ENCODE data around the gene OR14A16. TPM values are rescaled to one million over a fixed set of nuclear protein-coding genes. Genes with fewer than 3 reads are reported as not detected.

OR14A16 gene
- total and polyA plus RNA-seq, 4 donors = not detected

DNA sequence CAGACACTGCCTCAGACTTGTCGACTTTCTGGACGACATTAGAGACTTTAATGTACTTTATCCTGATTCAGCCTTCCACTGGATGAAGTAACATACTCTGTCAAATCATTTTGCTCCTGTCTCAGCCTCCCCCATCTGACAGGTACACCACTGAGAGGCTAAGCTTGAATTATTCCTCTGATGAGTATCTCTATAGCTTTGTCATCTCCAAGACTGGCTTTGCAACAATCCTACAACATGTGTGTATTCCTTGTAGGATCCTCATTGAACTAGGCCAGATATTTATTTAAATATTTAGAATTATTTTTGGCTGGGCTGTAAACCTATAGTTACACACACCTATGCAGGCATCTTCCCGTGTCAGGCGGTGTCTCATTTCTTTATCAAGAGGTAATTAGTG, 32.0 kb upstream of the OR14A16 start (continued):
- TF ChIP-seq, protein P1, sequence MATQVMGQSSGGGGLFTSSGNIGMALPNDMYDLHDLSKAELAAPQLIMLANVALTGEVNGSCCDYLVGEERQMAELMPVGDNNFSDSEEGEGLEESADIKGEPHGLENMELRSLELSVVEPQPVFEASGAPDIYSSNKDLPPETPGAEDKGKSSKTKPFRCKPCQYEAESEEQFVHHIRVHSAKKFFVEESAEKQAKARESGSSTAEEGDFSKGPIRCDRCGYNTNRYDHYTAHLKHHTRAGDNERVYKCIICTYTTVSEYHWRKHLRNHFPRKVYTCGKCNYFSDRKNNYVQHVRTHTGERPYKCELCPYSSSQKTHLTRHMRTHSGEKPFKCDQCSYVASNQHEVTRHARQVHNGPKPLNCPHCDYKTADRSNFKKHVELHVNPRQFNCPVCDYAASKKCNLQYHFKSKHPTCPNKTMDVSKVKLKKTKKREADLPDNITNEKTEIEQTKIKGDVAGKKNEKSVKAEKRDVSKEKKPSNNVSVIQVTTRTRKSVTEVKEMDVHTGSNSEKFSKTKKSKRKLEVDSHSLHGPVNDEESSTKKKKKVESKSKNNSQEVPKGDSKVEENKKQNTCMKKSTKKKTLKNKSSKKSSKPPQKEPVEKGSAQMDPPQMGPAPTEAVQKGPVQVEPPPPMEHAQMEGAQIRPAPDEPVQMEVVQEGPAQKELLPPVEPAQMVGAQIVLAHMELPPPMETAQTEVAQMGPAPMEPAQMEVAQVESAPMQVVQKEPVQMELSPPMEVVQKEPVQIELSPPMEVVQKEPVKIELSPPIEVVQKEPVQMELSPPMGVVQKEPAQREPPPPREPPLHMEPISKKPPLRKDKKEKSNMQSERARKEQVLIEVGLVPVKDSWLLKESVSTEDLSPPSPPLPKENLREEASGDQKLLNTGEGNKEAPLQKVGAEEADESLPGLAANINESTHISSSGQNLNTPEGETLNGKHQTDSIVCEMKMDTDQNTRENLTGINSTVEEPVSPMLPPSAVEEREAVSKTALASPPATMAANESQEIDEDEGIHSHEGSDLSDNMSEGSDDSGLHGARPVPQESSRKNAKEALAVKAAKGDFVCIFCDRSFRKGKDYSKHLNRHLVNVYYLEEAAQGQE (IDR thresholded peaks at IDR 0.05) = no peak

DNA sequence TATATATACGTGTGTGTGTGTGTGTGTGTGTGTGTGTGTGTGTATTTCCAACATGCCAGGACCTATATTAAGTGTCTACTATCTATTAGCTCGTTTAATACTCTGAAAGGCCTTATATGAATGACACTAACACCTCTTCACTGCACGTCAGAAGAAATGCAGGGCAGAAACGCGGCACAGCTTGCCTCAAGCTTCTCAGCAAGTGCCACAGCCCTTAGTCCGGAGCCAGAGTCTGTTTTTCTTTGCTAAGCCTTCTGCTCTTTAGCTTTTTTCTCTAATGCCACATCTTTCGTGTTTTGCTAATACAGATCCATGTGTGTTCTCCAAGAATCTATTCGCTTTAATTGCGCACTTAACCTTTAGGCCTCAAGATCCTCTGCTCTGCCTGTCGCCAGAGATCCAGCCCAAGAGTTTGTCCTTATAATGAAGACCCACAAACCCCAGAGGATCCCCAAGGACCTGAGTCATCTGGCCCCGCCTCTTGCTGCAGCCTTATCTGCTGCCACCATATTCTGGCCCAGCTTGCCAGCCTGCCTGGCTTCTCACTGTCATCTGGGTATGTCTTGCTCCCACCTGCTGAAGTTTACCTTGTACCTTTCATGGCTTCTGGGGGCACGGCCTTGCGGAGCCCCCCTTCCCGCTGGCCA, 31.1 kb upstream of the OR14A16 start:
- DNase-seq (ENCODE audit: low spot score) = peak; percentile 89
- H3K27me3 ChIP-seq (ENCODE audit: control insufficient read depth in 4 of 4, insufficient read depth in 4 of 4, low read length in 3 of 4) = peaks cover 0 to 7% (median 3%) of the 10 kb centered on the region in 4 donors
- H3K27ac ChIP-seq (ENCODE audit: low read depth in 1 of 2, low read length in 2 of 2) = no peak overlapping the region
- WGBS = 74% methylated on average over 14 of the region's 14 CpGs
- no peak overlapping the region for H3K9ac ChIP-seq (ENCODE audit: low read depth in 1 of 2, low read length in 2 of 2)
- no peaks in the 10 kb centered on the region for H3K36me3 ChIP-seq (ENCODE audit: control insufficient read depth in 4 of 4, insufficient read depth in 3 of 4, low read depth in 1 of 4, low read length in 3 of 4)
- no peaks in the 10 kb centered on the region for H3K9me3 ChIP-seq (ENCODE audit: control insufficient read depth in 4 of 4, low read length in 3 of 4)
- no peak overlapping the region for H3K4me3 ChIP-seq (ENCODE audit: low read depth in 1 of 3, low read length in 3 of 3)
- no peak for TF ChIP-seq NR2F2 (IDR thresholded peaks at IDR 0.05)
- no peak for TF ChIP-seq GABPA (IDR thresholded peaks at IDR 0.05 in 1 of 2, conservative IDR thresholded peaks at IDR 0.05 in 1 of 2)
- peaks cover 0 to 8% (median 3%) of the 10 kb centered on the region in 4 donors for H3K4me1 ChIP-seq (ENCODE audit: control insufficient read depth in 4 of 4, insufficient read depth in 4 of 4, low read length in 3 of 4)

DNA sequence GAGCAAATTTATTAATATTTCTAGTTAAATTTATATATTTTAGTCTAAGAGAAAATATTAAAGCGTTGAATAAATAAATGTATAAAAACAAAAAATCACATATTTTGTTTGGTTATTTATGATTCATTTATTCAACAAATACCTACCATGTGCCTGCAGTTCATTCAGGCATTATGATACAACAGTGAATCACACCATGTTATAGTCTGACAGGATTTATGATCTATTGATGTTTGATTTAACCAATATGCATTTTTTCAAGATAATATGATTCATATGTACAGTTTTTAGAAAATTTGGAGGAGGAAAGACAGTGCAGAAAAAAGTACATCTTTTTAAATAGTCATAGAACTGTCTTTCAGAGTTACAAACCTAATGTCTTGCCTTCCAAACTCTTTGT, 25.7 kb upstream of the OR14A16 start:
- no peaks in the 10 kb centered on the region for H3K9me3 ChIP-seq (ENCODE audit: control insufficient read depth in 4 of 4, low read length in 3 of 4)
- H3K27me3 ChIP-seq (ENCODE audit: control insufficient read depth in 4 of 4, insufficient read depth in 4 of 4, low read length in 3 of 4) = no peaks in the 10 kb centered on the region
- no peak overlapping the region for H3K4me3 ChIP-seq (ENCODE audit: low read depth in 1 of 3, low read length in 3 of 3)
- TF ChIP-seq NR2F2 (IDR thresholded peaks at IDR 0.05) = no peak
- TF ChIP-seq GABPA (IDR thresholded peaks at IDR 0.05 in 1 of 2, conservative IDR thresholded peaks at IDR 0.05 in 1 of 2) = no peak
- TF ChIP-seq FOXA2 (IDR thresholded peaks at IDR 0.05) = no peak
- no peak for TF ChIP-seq EGR1 (IDR thresholded peaks at IDR 0.05; ENCODE audit: low read depth in 2 of 2)
- TF ChIP-seq TAF1 (conservative IDR thresholded peaks at IDR 0.05) = no peak
- TF ChIP-seq, protein P2, sequence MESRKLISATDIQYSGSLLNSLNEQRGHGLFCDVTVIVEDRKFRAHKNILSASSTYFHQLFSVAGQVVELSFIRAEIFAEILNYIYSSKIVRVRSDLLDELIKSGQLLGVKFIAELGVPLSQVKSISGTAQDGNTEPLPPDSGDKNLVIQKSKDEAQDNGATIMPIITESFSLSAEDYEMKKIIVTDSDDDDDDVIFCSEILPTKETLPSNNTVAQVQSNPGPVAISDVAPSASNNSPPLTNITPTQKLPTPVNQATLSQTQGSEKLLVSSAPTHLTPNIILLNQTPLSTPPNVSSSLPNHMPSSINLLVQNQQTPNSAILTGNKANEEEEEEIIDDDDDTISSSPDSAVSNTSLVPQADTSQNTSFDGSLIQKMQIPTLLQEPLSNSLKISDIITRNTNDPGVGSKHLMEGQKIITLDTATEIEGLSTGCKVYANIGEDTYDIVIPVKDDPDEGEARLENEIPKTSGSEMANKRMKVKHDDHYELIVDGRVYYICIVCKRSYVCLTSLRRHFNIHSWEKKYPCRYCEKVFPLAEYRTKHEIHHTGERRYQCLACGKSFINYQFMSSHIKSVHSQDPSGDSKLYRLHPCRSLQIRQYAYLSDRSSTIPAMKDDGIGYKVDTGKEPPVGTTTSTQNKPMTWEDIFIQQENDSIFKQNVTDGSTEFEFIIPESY (IDR thresholded peaks at IDR 0.05) = no peak
- TF ChIP-seq, protein P3, sequence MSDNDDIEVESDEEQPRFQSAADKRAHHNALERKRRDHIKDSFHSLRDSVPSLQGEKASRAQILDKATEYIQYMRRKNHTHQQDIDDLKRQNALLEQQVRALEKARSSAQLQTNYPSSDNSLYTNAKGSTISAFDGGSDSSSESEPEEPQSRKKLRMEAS (IDR thresholded peaks at IDR 0.05) = no peak
- TF ChIP-seq, protein P1 (IDR thresholded peaks at IDR 0.05) = no peak
- no peak for TF ChIP-seq HNF4G (IDR thresholded peaks at IDR 0.05)
- TF ChIP-seq YY1 (IDR thresholded peaks at IDR 0.05) = no peak
- DNase-seq (ENCODE audit: low spot score) = no peak
- H3K27ac ChIP-seq (ENCODE audit: low read depth in 1 of 2, low read length in 2 of 2) = no peak overlapping the region
- H3K9ac ChIP-seq (ENCODE audit: low read depth in 1 of 2, low read length in 2 of 2) = no peak overlapping the region
- H3K4me1 ChIP-seq (ENCODE audit: control insufficient read depth in 4 of 4, insufficient read depth in 4 of 4, low read length in 3 of 4) = no peaks in the 10 kb centered on the region
- 51% methylated on average over 1 of the region's 1 CpG for WGBS
- H3K36me3 ChIP-seq (ENCODE audit: control insufficient read depth in 4 of 4, insufficient read depth in 3 of 4, low read depth in 1 of 4, low read length in 3 of 4) = no peaks in the 10 kb centered on the region

Measured in liver (tissue), 9 donors.